ENCODE measurements around the gene TEX51.

GRCh38 chr2:126849991-126850535 lies 48.6 kb upstream of the TEX51 start:
- TF ChIP-seq GATA2 (IDR thresholded peaks at IDR 0.05; ENCODE audit: low read depth, low read length) (no peak), GATA3 (IDR thresholded peaks at IDR 0.05; ENCODE audit: low read depth, low read length) (no peak)
